ENCODE data around the gene PHLPP1. TPM values are rescaled to one million over a fixed set of nuclear protein-coding genes. Genes with fewer than 3 reads are reported as not detected.

The PHLPP1 gene
- total RNA-seq, 1 experiment from 2014 or later: 13.7 TPM

GRCh38 chr18:62957885-62958472 is 242.6 kb downstream of the PHLPP1 start:
- H3K36me3 ChIP-seq (ENCODE audit: insufficient read depth, low read length, poor library complexity, severe bottlenecking): no peaks in the 10 kb centered on the region
- TF ChIP-seq EZH2 (IDR thresholded peaks at IDR 0.05; ENCODE audit: borderline replicate concordance, low read depth, low read length, poor library complexity, severe bottlenecking) (no peak), CTCF (conservative IDR thresholded peaks at IDR 0.05; ENCODE audit: low read depth, low read length) (peak; percentile 58)
- no peak overlapping the region for H3K4me3 ChIP-seq (ENCODE audit: low read depth, low read length, poor library complexity, severe bottlenecking)
- H3K9me3 ChIP-seq (ENCODE audit: low read depth, low read length, poor library complexity, severe bottlenecking): no peaks in the 10 kb centered on the region
- no TSS peak for BruUV-seq (replicated peaks)
- no peaks in the 10 kb centered on the region for H3K4me1 ChIP-seq (ENCODE audit: insufficient read depth, low read length, poor library complexity, severe bottlenecking)
- H3K27ac ChIP-seq (ENCODE audit: low read depth, low read length, poor library complexity, severe bottlenecking): no peak overlapping the region
- DNase-seq (ENCODE audit: low spot score): peak; percentile 54
- intact Hi-C loops (cut with micrococcal nuclease; ENCODE audit: unreplicated experiment): loop anchor here (1.0 to 5.0 kb wide), 3 partner anchors 241 to 372 kb away; no protein-coding TSS in a partner anchor
- no peaks in the 10 kb centered on the region for H3K27me3 ChIP-seq (replicated peaks; ENCODE audit: insufficient read depth, low read depth, low read length, poor library complexity)
- ChIA-PET POLR2A (ENCODE audit: low non-redundant PET) (interaction anchor here (0.6 to 1.0 kb wide), 2 partner anchors 243 to 445 kb away, joined by 3 to 4 read pairs; partner anchors contain the start of gene PHLPP1), CTCF (interaction anchor here (0.7 to 1.8 kb wide), 6 partner anchors 80 to 846 kb away, joined by 3 to 9 read pairs (median 5); no protein-coding TSS in a partner anchor)

GRCh38 chr18:62959481-62959880 is 244.1 kb downstream of the PHLPP1 start:
- POLR2A ChIA-PET (ENCODE audit: low non-redundant PET): no interaction called here
- H3K36me3 ChIP-seq (ENCODE audit: insufficient read depth, low read length, poor library complexity, severe bottlenecking): no peaks in the 10 kb centered on the region
- no peaks in the 10 kb centered on the region for H3K27me3 ChIP-seq (replicated peaks; ENCODE audit: insufficient read depth, low read depth, low read length, poor library complexity)
- TF ChIP-seq CTCF (conservative IDR thresholded peaks at IDR 0.05; ENCODE audit: low read depth, low read length) (no peak), EZH2 (IDR thresholded peaks at IDR 0.05; ENCODE audit: borderline replicate concordance, low read depth, low read length, poor library complexity, severe bottlenecking) (no peak)
- no peaks in the 10 kb centered on the region for H3K9me3 ChIP-seq (ENCODE audit: low read depth, low read length, poor library complexity, severe bottlenecking)
- H3K27ac ChIP-seq (ENCODE audit: low read depth, low read length, poor library complexity, severe bottlenecking): no peak overlapping the region
- BruUV-seq (replicated peaks): no TSS peak
- H3K4me1 ChIP-seq (ENCODE audit: insufficient read depth, low read length, poor library complexity, severe bottlenecking): no peaks in the 10 kb centered on the region
- no peak for DNase-seq (ENCODE audit: low spot score)
- CTCF ChIA-PET: no interaction called here
- no peak overlapping the region for H3K4me3 ChIP-seq (ENCODE audit: low read depth, low read length, poor library complexity, severe bottlenecking)
- intact Hi-C loops (cut with micrococcal nuclease; ENCODE audit: unreplicated experiment): loop anchor here (2.0 to 5.0 kb wide), 2 partner anchors 243 to 322 kb away; no protein-coding TSS in a partner anchor

- H3K27me3 ChIP-seq (replicated peaks; ENCODE audit: insufficient read depth, low read depth, low read length, poor library complexity): no peaks in the 10 kb centered on the region
- TF ChIP-seq EZH2 (IDR thresholded peaks at IDR 0.05; ENCODE audit: borderline replicate concordance, low read depth, low read length, poor library complexity, severe bottlenecking): no peak
- TF ChIP-seq CTCF (conservative IDR thresholded peaks at IDR 0.05; ENCODE audit: low read depth, low read length): no peak
- no peaks in the 10 kb centered on the region for H3K9me3 ChIP-seq (ENCODE audit: low read depth, low read length, poor library complexity, severe bottlenecking)
- no peak for DNase-seq (ENCODE audit: low spot score)
- BruUV-seq (replicated peaks): no TSS peak
- no peak overlapping the region for H3K4me3 ChIP-seq (ENCODE audit: low read depth, low read length, poor library complexity, severe bottlenecking)
- no peaks in the 10 kb centered on the region for H3K36me3 ChIP-seq (ENCODE audit: insufficient read depth, low read length, poor library complexity, severe bottlenecking)
- ChIA-PET POLR2A (ENCODE audit: low non-redundant PET) (no interaction called here), CTCF (no interaction called here)
- intact Hi-C loops (cut with micrococcal nuclease; ENCODE audit: unreplicated experiment): no loop called here
- H3K4me1 ChIP-seq (ENCODE audit: insufficient read depth, low read length, poor library complexity, severe bottlenecking): no peaks in the 10 kb centered on the region
- H3K27ac ChIP-seq (ENCODE audit: low read depth, low read length, poor library complexity, severe bottlenecking): no peak overlapping the region
Measured at GRCh38 chr18:62963507-62963906, 248.2 kb downstream of the PHLPP1 start.
